ENCODE data around the gene PGS1. TPM values are rescaled to one million over a fixed set of nuclear protein-coding genes. Genes with fewer than 3 reads are reported as not detected.

PGS1 gene
- total RNA-seq, 1 donor from 2014 or later = 52.0 TPM

DNA sequence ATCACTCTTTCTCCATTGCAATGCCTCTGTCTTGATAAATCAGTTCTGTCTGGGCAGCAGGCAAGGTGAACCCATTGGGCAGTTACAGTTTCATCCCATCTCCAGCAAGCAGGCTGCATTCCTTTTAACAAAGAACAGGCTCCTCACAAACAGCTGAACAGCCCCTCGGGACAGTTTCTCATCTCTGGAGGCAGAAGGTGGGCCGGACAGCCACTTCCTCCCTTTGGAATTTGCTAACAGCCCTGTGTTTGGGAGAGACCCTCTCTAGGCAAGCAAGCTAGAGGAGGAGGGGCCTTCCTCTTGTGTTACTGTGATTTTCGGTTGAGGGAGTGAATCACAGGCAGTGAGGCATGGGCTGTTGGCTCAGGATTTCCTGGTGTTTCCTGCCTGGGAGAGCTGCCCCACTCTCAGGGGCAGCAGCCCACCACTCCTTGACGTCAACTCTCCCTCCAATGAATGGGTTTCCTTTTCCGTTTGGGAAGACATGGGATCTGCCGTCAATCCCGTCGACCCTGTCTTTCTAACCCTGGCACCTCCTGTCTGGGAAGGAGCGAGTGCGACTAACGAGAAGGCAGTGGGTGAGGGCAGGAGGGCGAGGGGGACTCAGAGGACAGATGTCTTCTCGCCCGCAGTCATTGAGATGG is 3.7 kb upstream of the PGS1 start:
- Mint-ChIP-seq H3K4me1 (peaks cover 40% of the 10 kb centered on the region), H3K36me3 (ENCODE audit: low read depth) (no peaks in the 10 kb centered on the region), H3K27ac (ENCODE audit: unreplicated experiment) (peak overlapping the region; percentile 37), H3K27me3 (ENCODE audit: low read depth) (no peaks in the 10 kb centered on the region), H3K4me3 (peak overlapping the region; percentile 63), H3K9me3 (no peaks in the 10 kb centered on the region)
- DNase-seq (ENCODE audit: low read depth, low spot score) = no peak
- TF ChIP-seq, protein P1, sequence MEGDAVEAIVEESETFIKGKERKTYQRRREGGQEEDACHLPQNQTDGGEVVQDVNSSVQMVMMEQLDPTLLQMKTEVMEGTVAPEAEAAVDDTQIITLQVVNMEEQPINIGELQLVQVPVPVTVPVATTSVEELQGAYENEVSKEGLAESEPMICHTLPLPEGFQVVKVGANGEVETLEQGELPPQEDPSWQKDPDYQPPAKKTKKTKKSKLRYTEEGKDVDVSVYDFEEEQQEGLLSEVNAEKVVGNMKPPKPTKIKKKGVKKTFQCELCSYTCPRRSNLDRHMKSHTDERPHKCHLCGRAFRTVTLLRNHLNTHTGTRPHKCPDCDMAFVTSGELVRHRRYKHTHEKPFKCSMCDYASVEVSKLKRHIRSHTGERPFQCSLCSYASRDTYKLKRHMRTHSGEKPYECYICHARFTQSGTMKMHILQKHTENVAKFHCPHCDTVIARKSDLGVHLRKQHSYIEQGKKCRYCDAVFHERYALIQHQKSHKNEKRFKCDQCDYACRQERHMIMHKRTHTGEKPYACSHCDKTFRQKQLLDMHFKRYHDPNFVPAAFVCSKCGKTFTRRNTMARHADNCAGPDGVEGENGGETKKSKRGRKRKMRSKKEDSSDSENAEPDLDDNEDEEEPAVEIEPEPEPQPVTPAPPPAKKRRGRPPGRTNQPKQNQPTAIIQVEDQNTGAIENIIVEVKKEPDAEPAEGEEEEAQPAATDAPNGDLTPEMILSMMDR (conservative IDR thresholded peaks at IDR 0.05) = no peak

DNA sequence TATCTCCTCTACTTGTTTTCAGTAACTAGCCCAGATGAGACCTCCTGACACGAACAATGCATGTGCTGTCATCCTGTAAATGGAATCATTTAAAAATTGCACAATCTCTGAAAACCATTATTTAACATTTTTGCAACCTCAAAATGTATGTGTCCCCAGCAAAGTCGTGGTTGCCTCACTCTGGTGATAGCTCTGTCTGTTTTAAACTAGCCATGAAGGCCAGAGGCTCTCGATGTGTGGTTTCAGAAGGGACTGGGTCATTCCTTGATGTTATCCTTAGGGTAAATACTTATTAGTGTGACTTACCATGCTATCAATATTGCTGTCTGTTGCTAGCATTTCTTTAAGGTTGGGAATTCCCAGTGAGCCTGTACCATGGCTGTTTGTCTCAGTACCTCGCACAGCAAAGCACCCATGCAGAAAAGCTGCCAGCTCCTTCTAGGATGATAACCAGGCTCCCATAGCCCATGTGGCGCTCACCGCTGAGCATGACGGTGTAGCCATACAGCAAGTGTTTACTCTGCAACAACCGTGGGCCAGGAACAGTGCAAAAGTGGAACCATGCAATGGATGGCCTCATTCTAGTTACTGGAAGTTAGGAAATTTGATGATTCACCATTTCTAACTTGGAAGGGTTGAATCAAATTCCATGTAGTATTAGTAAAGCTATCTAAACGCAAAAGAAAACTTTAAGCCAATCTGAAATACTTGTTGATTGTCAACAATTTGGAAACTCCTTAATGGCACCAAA is 2.9 kb upstream of the PGS1 start:
- Mint-ChIP-seq H3K27me3 (ENCODE audit: low read depth) (no peaks in the 10 kb centered on the region), H3K27ac (ENCODE audit: unreplicated experiment) (no peak overlapping the region), H3K4me1 (peaks cover 39% of the 10 kb centered on the region), H3K9me3 (no peaks in the 10 kb centered on the region), H3K36me3 (ENCODE audit: low read depth) (no peaks in the 10 kb centered on the region), H3K4me3 (peak overlapping the region; percentile 61)
- no peak for DNase-seq (ENCODE audit: low read depth, low spot score)
- TF ChIP-seq, protein P1 (conservative IDR thresholded peaks at IDR 0.05) = no peak

DNA sequence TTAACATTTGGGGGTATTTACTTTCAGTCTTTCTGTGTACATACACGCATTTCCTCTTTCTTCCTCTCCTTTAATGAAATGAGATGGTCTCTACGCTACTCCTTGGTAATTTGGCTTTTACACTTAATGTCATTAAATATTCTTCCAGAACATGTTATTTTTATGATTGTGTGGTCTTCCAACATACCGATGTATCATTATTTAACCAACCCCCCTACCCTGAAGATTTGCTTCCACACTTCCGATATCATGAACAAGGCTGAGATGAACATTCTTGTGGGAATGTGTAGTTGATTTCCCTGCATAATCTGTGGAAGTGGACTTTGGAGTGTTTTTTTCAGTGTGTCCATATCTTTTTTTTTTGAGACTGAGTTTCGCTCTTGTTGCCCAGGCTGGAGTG is 2.3 kb upstream of the PGS1 start:
- DNase-seq (ENCODE audit: low read depth, low spot score) = no peak
- TF ChIP-seq, protein P1 (conservative IDR thresholded peaks at IDR 0.05) = no peak
- H3K4me1 Mint-ChIP-seq = peaks cover 42% of the 10 kb centered on the region
- H3K27ac Mint-ChIP-seq (ENCODE audit: unreplicated experiment) = no peak overlapping the region
- no peaks in the 10 kb centered on the region for H3K9me3 Mint-ChIP-seq
- peak overlapping the region; percentile 61 for H3K4me3 Mint-ChIP-seq
- H3K36me3 Mint-ChIP-seq (ENCODE audit: low read depth) = no peaks in the 10 kb centered on the region
- H3K27me3 Mint-ChIP-seq (ENCODE audit: low read depth) = no peaks in the 10 kb centered on the region

DNA sequence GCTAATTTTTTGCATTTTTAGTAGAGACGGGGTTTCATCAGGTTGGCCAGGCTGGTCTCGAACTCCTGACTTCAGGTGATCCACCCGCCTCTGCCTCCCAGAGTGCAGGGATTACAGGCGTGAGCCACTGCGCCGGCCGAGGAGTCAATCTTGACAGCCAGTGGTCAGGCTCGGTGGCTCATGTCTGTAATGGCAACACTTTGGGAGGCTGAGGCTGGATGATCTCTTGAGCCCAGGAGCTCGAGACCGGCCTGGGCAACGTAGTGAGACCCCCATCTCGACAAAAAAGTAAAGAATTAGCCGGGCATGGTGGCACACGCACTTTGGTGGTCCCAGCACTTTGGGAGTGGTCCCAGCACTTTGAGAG is 608 bp upstream of the PGS1 start:
- Mint-ChIP-seq H3K9me3 (no peaks in the 10 kb centered on the region), H3K4me3 (peak overlapping the region; percentile 71), H3K27me3 (ENCODE audit: low read depth) (no peaks in the 10 kb centered on the region), H3K27ac (ENCODE audit: unreplicated experiment) (no peak overlapping the region), H3K36me3 (ENCODE audit: low read depth) (no peaks in the 10 kb centered on the region), H3K4me1 (peaks cover 48% of the 10 kb centered on the region)
- no peak for DNase-seq (ENCODE audit: low read depth, low spot score)
- TF ChIP-seq, protein P1 (conservative IDR thresholded peaks at IDR 0.05) = no peak

DNA sequence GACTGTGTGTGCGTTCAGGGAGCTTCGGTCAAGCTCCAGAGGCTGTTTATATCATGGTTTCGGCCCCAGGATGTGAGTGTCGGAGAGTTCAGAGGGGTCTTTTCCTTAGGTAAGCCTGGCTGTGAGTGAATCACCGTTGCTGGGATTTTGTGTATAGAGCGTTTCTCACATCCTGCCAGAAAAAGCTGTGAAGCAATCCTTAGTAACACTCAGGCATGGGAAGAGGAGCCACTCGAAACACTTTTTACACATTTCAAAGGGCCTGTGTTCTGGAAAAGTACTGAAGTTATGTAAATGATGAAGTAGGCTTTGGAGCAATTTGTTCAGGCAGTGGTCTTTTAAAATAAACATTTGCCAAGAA is 662 bp downstream of the PGS1 start:
- Mint-ChIP-seq H3K9me3 (no peaks in the 10 kb centered on the region), H3K4me3 (peak overlapping the region; percentile 94), H3K4me1 (peaks cover 49% of the 10 kb centered on the region), H3K27me3 (ENCODE audit: low read depth) (no peaks in the 10 kb centered on the region), H3K27ac (ENCODE audit: unreplicated experiment) (peak overlapping the region; percentile 91), H3K36me3 (ENCODE audit: low read depth) (no peaks in the 10 kb centered on the region)
- TF ChIP-seq, protein P1 (conservative IDR thresholded peaks at IDR 0.05) = no peak
- DNase-seq (ENCODE audit: low read depth, low spot score) = no peak

Measured in neural crest cell (in vitro differentiated cells).